ENCODE measurements around the gene SLC30A2. TPM values are rescaled to one million over a fixed set of nuclear protein-coding genes. Genes with fewer than 3 reads are reported as not detected.

SLC30A2 gene
- polyA plus RNA-seq, 2 donors: 0.01 TPM; not detected in 1

GRCh38 chr1:26070963-26071342, 25.0 kb upstream of the SLC30A2 start:
- Histone ChIP-seq H3K27ac (ENCODE audit: low read depth in 2 of 2, low read length in 1 of 2) (no peak overlapping the region), H3K36me3 (ENCODE audit: control insufficient read depth in 2 of 2, insufficient read depth in 2 of 2, low read length in 1 of 2) (no peaks in the 10 kb centered on the region), H3K4me1 (ENCODE audit: control insufficient read depth in 2 of 2, insufficient read depth in 2 of 2, low read length in 1 of 2) (no peaks in the 10 kb centered on the region), H3K9me3 (ENCODE audit: control insufficient read depth in 2 of 2, insufficient read depth in 1 of 2, low read depth in 1 of 2, low read length in 1 of 2) (no peaks in the 10 kb centered on the region), H3K27me3 (ENCODE audit: control insufficient read depth in 1 of 2, insufficient read depth in 2 of 2, low read length in 2 of 2) (peaks cover 0 to 3% of the 10 kb centered on the region in 2 donors), H3K4me3 (ENCODE audit: low read depth in 1 of 2, low read length in 2 of 2) (no peak overlapping the region)
- 93 to 94% methylated on average over 6 of the region's 6 CpGs for WGBS, 2 donors

GRCh38 chr1:26070296-26070962, 24.5 kb upstream of the SLC30A2 start:
- Histone ChIP-seq H3K4me3 (ENCODE audit: low read depth in 1 of 2, low read length in 2 of 2) (no peak overlapping the region), H3K27me3 (ENCODE audit: control insufficient read depth in 1 of 2, insufficient read depth in 2 of 2, low read length in 2 of 2) (peaks cover 0 to 3% of the 10 kb centered on the region in 2 donors), H3K9me3 (ENCODE audit: control insufficient read depth in 2 of 2, insufficient read depth in 1 of 2, low read depth in 1 of 2, low read length in 1 of 2) (no peaks in the 10 kb centered on the region), H3K27ac (ENCODE audit: low read depth in 2 of 2, low read length in 1 of 2) (no peak overlapping the region), H3K4me1 (ENCODE audit: control insufficient read depth in 2 of 2, insufficient read depth in 2 of 2, low read length in 1 of 2) (no peaks in the 10 kb centered on the region), H3K36me3 (ENCODE audit: control insufficient read depth in 2 of 2, insufficient read depth in 2 of 2, low read length in 1 of 2) (no peaks in the 10 kb centered on the region)
- 89 to 93% methylated on average over 4 of the region's 4 CpGs for WGBS, 2 donors

- Histone ChIP-seq H3K27ac (ENCODE audit: low read depth in 2 of 2, low read length in 1 of 2) (no peak overlapping the region), H3K4me3 (ENCODE audit: low read depth in 1 of 2, low read length in 2 of 2) (no peak overlapping the region), H3K27me3 (ENCODE audit: control insufficient read depth in 1 of 2, insufficient read depth in 2 of 2, low read length in 2 of 2) (peaks cover 0 to 3% of the 10 kb centered on the region in 2 donors), H3K9me3 (ENCODE audit: control insufficient read depth in 2 of 2, insufficient read depth in 1 of 2, low read depth in 1 of 2, low read length in 1 of 2) (no peaks in the 10 kb centered on the region), H3K4me1 (ENCODE audit: control insufficient read depth in 2 of 2, insufficient read depth in 2 of 2, low read length in 1 of 2) (no peaks in the 10 kb centered on the region), H3K36me3 (ENCODE audit: control insufficient read depth in 2 of 2, insufficient read depth in 2 of 2, low read length in 1 of 2) (no peaks in the 10 kb centered on the region)
- WGBS, 2 donors: 75 to 84% methylated on average over 1 of the region's 1 CpG
Measured at GRCh38 chr1:26069941-26070295, 24.0 kb upstream of the SLC30A2 start.

GRCh38 chr1:26067432-26067911, 21.6 kb upstream of the SLC30A2 start, which contains the start of gene TRIM63:
Gene TRIM63 (minus strand): TSS chr1:26067630. CDS start chr1:26067494, 136 bp downstream.
- no peak within 1 kb of the TSS for H3K4me3 ChIP-seq (ENCODE audit: low read depth in 1 of 2, low read length in 2 of 2)
- peaks cover 0 to 3% of the 10 kb centered on the region in 2 donors for H3K27me3 ChIP-seq (ENCODE audit: control insufficient read depth in 1 of 2, insufficient read depth in 2 of 2, low read length in 2 of 2)
- H3K27ac ChIP-seq (ENCODE audit: low read depth in 2 of 2, low read length in 1 of 2): no peak within 1 kb of the TSS
- no peaks in the 10 kb centered on the region for H3K9me3 ChIP-seq (ENCODE audit: control insufficient read depth in 2 of 2, insufficient read depth in 1 of 2, low read depth in 1 of 2, low read length in 1 of 2)
- H3K36me3 ChIP-seq (ENCODE audit: control insufficient read depth in 2 of 2, insufficient read depth in 2 of 2, low read length in 1 of 2): no peaks in the 10 kb centered on the region
- WGBS, 2 donors: 67 to 68% methylated on average over 9 of the region's 9 CpGs
- no peaks in the 10 kb centered on the region for H3K4me1 ChIP-seq (ENCODE audit: control insufficient read depth in 2 of 2, insufficient read depth in 2 of 2, low read length in 1 of 2)

GRCh38 chr1:26066857-26067256, 20.9 kb upstream of the SLC30A2 start:
- no peak overlapping the region for H3K4me3 ChIP-seq (ENCODE audit: low read depth in 1 of 2, low read length in 2 of 2)
- peaks cover 0 to 3% of the 10 kb centered on the region in 2 donors for H3K27me3 ChIP-seq (ENCODE audit: control insufficient read depth in 1 of 2, insufficient read depth in 2 of 2, low read length in 2 of 2)
- H3K4me1 ChIP-seq (ENCODE audit: control insufficient read depth in 2 of 2, insufficient read depth in 2 of 2, low read length in 1 of 2): no peaks in the 10 kb centered on the region
- no peaks in the 10 kb centered on the region for H3K9me3 ChIP-seq (ENCODE audit: control insufficient read depth in 2 of 2, insufficient read depth in 1 of 2, low read depth in 1 of 2, low read length in 1 of 2)
- WGBS, 2 donors: 61 to 66% methylated on average over 4 of the region's 4 CpGs
- H3K36me3 ChIP-seq (ENCODE audit: control insufficient read depth in 2 of 2, insufficient read depth in 2 of 2, low read length in 1 of 2): no peaks in the 10 kb centered on the region
- no peak overlapping the region for H3K27ac ChIP-seq (ENCODE audit: low read depth in 2 of 2, low read length in 1 of 2)

GRCh38 chr1:26066160-26066559, 20.2 kb upstream of the SLC30A2 start:
- Histone ChIP-seq H3K36me3 (ENCODE audit: control insufficient read depth in 2 of 2, insufficient read depth in 2 of 2, low read length in 1 of 2) (no peaks in the 10 kb centered on the region), H3K27me3 (ENCODE audit: control insufficient read depth in 1 of 2, insufficient read depth in 2 of 2, low read length in 2 of 2) (peaks cover 0 to 3% of the 10 kb centered on the region in 2 donors), H3K9me3 (ENCODE audit: control insufficient read depth in 2 of 2, insufficient read depth in 1 of 2, low read depth in 1 of 2, low read length in 1 of 2) (no peaks in the 10 kb centered on the region), H3K27ac (ENCODE audit: low read depth in 2 of 2, low read length in 1 of 2) (no peak overlapping the region), H3K4me1 (ENCODE audit: control insufficient read depth in 2 of 2, insufficient read depth in 2 of 2, low read length in 1 of 2) (no peaks in the 10 kb centered on the region), H3K4me3 (ENCODE audit: low read depth in 1 of 2, low read length in 2 of 2) (no peak overlapping the region)
- WGBS, 2 donors: 83 to 86% methylated on average over 15 of the region's 15 CpGs

GRCh38 chr1:26064553-26064952, 18.6 kb upstream of the SLC30A2 start:
- Histone ChIP-seq H3K36me3 (ENCODE audit: control insufficient read depth in 2 of 2, insufficient read depth in 2 of 2, low read length in 1 of 2) (no peaks in the 10 kb centered on the region), H3K27me3 (ENCODE audit: control insufficient read depth in 1 of 2, insufficient read depth in 2 of 2, low read length in 2 of 2) (peaks cover 0 to 3% of the 10 kb centered on the region in 2 donors)
- WGBS, 2 donors: 57 to 70% methylated on average over 3 of the region's 3 CpGs

GRCh38 chr1:26060832-26061574, 15.1 kb upstream of the SLC30A2 start:
- Histone ChIP-seq H3K27me3 (ENCODE audit: control insufficient read depth in 1 of 2, insufficient read depth in 2 of 2, low read length in 2 of 2) (no peaks in the 10 kb centered on the region), H3K36me3 (ENCODE audit: control insufficient read depth in 2 of 2, insufficient read depth in 2 of 2, low read length in 1 of 2) (no peaks in the 10 kb centered on the region)
- 79 to 81% methylated on average over 12 of the region's 12 CpGs for WGBS, 2 donors

More at GRCh38 chr1:26064553-26064952, 18.6 kb upstream of the SLC30A2 start:
- H3K9me3 ChIP-seq (ENCODE audit: control insufficient read depth in 2 of 2, insufficient read depth in 1 of 2, low read depth in 1 of 2, low read length in 1 of 2): no peaks in the 10 kb centered on the region
- H3K4me3 ChIP-seq (ENCODE audit: low read depth in 1 of 2, low read length in 2 of 2): no peak overlapping the region
- no peaks in the 10 kb centered on the region for H3K4me1 ChIP-seq (ENCODE audit: control insufficient read depth in 2 of 2, insufficient read depth in 2 of 2, low read length in 1 of 2)
- H3K27ac ChIP-seq (ENCODE audit: low read depth in 2 of 2, low read length in 1 of 2): no peak overlapping the region

GRCh38 chr1:26059906-26060305, 14.0 kb upstream of the SLC30A2 start:
- WGBS, 2 donors: 61 to 67% methylated on average over 7 of the region's 7 CpGs
- H3K27me3 ChIP-seq (ENCODE audit: control insufficient read depth in 1 of 2, insufficient read depth in 2 of 2, low read length in 2 of 2): no peaks in the 10 kb centered on the region
- no peaks in the 10 kb centered on the region for H3K4me1 ChIP-seq (ENCODE audit: control insufficient read depth in 2 of 2, insufficient read depth in 2 of 2, low read length in 1 of 2)
- H3K9me3 ChIP-seq (ENCODE audit: control insufficient read depth in 2 of 2, insufficient read depth in 1 of 2, low read depth in 1 of 2, low read length in 1 of 2): no peaks in the 10 kb centered on the region
- no peaks in the 10 kb centered on the region for H3K36me3 ChIP-seq (ENCODE audit: control insufficient read depth in 2 of 2, insufficient read depth in 2 of 2, low read length in 1 of 2)
- H3K4me3 ChIP-seq (ENCODE audit: low read depth in 1 of 2, low read length in 2 of 2): no peak overlapping the region
- no peak overlapping the region for H3K27ac ChIP-seq (ENCODE audit: low read depth in 2 of 2, low read length in 1 of 2)

More at GRCh38 chr1:26060832-26061574, 15.1 kb upstream of the SLC30A2 start:
- no peaks in the 10 kb centered on the region for H3K4me1 ChIP-seq (ENCODE audit: control insufficient read depth in 2 of 2, insufficient read depth in 2 of 2, low read length in 1 of 2)
- H3K9me3 ChIP-seq (ENCODE audit: control insufficient read depth in 2 of 2, insufficient read depth in 1 of 2, low read depth in 1 of 2, low read length in 1 of 2): no peaks in the 10 kb centered on the region
- no peak overlapping the region for H3K27ac ChIP-seq (ENCODE audit: low read depth in 2 of 2, low read length in 1 of 2)
- H3K4me3 ChIP-seq (ENCODE audit: low read depth in 1 of 2, low read length in 2 of 2): no peak overlapping the region
